ENCODE results near the gene MGAT4D. TPM values are rescaled to one million over a fixed set of nuclear protein-coding genes. Genes with fewer than 3 reads are reported as not detected.

MGAT4D gene
- total and polyA plus RNA-seq, 4 donors, result not detected

DNA sequence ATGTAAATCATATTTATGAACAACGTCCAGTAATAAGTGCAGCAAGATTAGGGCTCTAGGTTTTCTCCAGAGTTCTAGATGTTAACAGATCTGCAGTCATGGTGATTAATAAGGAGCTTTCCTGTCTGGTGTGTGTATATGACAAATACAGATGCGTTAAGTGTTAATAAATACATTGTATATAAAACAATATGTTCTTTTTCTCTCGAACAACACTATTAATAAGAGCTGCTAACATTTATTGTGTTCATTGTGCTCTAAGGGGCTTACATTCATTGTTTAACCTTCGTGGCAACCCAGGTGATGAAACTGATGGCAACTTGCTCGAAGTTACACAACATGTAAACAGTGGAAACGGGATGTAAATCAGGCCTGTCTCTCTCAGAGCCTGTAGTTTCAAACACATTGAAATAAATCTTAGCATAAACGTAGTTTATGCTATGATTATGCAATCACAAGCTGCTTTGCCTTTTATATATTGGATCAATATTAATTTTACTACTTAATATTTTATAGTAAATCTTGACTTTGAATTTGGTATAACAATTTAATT is 70.1 kb downstream of the MGAT4D start (continued):
- no peak for TF ChIP-seq REST (IDR thresholded peaks at IDR 0.05)

- peak within 1 kb of the TSS; percentile 56 to 77 (median 68) for H3K4me3 ChIP-seq (ENCODE audit: low read depth in 1 of 3, low read length in 3 of 3)
- TF ChIP-seq, protein P1, sequence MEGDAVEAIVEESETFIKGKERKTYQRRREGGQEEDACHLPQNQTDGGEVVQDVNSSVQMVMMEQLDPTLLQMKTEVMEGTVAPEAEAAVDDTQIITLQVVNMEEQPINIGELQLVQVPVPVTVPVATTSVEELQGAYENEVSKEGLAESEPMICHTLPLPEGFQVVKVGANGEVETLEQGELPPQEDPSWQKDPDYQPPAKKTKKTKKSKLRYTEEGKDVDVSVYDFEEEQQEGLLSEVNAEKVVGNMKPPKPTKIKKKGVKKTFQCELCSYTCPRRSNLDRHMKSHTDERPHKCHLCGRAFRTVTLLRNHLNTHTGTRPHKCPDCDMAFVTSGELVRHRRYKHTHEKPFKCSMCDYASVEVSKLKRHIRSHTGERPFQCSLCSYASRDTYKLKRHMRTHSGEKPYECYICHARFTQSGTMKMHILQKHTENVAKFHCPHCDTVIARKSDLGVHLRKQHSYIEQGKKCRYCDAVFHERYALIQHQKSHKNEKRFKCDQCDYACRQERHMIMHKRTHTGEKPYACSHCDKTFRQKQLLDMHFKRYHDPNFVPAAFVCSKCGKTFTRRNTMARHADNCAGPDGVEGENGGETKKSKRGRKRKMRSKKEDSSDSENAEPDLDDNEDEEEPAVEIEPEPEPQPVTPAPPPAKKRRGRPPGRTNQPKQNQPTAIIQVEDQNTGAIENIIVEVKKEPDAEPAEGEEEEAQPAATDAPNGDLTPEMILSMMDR (IDR thresholded peaks at IDR 0.05; ENCODE audit: low read depth, low read length, missing input control), result peak; percentile 16
- no peak for TF ChIP-seq HNF4A (conservative IDR thresholded peaks at IDR 0.05)
- peak; percentile 81 for DNase-seq (ENCODE audit: low spot score)
- H3K4me1 ChIP-seq (ENCODE audit: control insufficient read depth in 4 of 4, insufficient read depth in 4 of 4, low read length in 3 of 4), result peaks cover 0 to 17% (median 11%) of the 10 kb centered on the region in 4 donors
- WGBS, result under 1% methylated on average over 73 of the region's 73 CpGs
- H3K9ac ChIP-seq (ENCODE audit: low read depth in 1 of 2, low read length in 2 of 2), result peak within 1 kb of the TSS in 1 of 2 donors; percentile 9
- H3K36me3 ChIP-seq (ENCODE audit: control insufficient read depth in 4 of 4, insufficient read depth in 3 of 4, low read depth in 1 of 4, low read length in 3 of 4), result no peaks in the 10 kb centered on the region
- peak within 1 kb of the TSS in 1 of 2 donors; percentile 40 for H3K27ac ChIP-seq (ENCODE audit: low read depth in 1 of 2, low read length in 2 of 2)
- H3K9me3 ChIP-seq (ENCODE audit: control insufficient read depth in 4 of 4, low read length in 3 of 4), result no peaks in the 10 kb centered on the region
- no peaks in the 10 kb centered on the region for H3K27me3 ChIP-seq (ENCODE audit: control insufficient read depth in 4 of 4, insufficient read depth in 4 of 4, low read length in 3 of 4)
These were observed 70.8 kb downstream of the MGAT4D start, which contains the start of gene CLGN for GRCh38 chr4:140427106-140427918. Gene CLGN (minus strand): TSS chr4:140427648. CDS start chr4:140413078, 14,570 bp downstream.

- 9% methylated on average over 23 of the region's 23 CpGs for WGBS
- Histone ChIP-seq H3K4me1 (ENCODE audit: control insufficient read depth in 4 of 4, insufficient read depth in 4 of 4, low read length in 3 of 4) (peaks cover 0 to 17% (median 11%) of the 10 kb centered on the region in 4 donors), H3K27ac (ENCODE audit: low read depth in 1 of 2, low read length in 2 of 2) (no peak overlapping the region), H3K9ac (ENCODE audit: low read depth in 1 of 2, low read length in 2 of 2) (peak overlapping the region in 1 of 2 donors; percentile 9), H3K9me3 (ENCODE audit: control insufficient read depth in 4 of 4, low read length in 3 of 4) (no peaks in the 10 kb centered on the region), H3K27me3 (ENCODE audit: control insufficient read depth in 4 of 4, insufficient read depth in 4 of 4, low read length in 3 of 4) (no peaks in the 10 kb centered on the region), H3K4me3 (ENCODE audit: low read depth in 1 of 3, low read length in 3 of 3) (peak overlapping the region in 2 of 3 donors; percentile 56 to 77), H3K36me3 (ENCODE audit: control insufficient read depth in 4 of 4, insufficient read depth in 3 of 4, low read depth in 1 of 4, low read length in 3 of 4) (no peaks in the 10 kb centered on the region)
- no peak for TF ChIP-seq YY1 (IDR thresholded peaks at IDR 0.05)
- TF ChIP-seq, protein P1 (IDR thresholded peaks at IDR 0.05; ENCODE audit: low read depth, low read length, missing input control), result no peak
- no peak for DNase-seq (ENCODE audit: low spot score)
These were observed 71.4 kb downstream of the MGAT4D start for GRCh38 chr4:140426610-140427105.
